CD4-positive, alpha-beta T cell treated with Interferon alpha-2 for 1 hour (primary cell): ENCODE measurements around the gene ADARB2.
"Not testable (repeated sequence)": the region's sequence is repeated elsewhere in the genome, so short reads cannot be mapped to it uniquely, and the experiment has no call there.

Experiments
- DNase-seq, 2 donors: peaks; one replicate each; pipeline ENCODE4 v3.0.0-alpha.2; 2020 to 2022

Gene ADARB2

DNA sequence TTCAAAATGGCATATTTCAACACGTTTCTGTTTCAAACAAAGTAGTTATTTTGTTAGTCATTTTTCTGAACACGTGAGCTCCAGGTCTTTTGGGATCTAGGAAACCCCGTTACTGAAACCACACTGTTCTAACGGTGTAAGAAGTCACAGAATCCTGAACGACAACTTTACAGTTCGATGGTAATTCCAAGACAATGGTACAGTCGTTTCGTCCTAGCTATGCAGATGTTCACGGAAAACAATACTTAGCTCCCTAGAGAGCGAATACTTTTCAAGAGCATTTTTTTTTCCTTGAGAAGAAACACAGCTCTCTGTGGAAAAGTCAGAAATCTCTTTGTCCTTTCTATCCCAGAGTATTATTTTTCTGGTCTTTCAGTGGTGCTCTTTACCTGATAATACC is 254.1 kb downstream of the ADARB2 start:
- no peak for DNase-seq

DNA sequence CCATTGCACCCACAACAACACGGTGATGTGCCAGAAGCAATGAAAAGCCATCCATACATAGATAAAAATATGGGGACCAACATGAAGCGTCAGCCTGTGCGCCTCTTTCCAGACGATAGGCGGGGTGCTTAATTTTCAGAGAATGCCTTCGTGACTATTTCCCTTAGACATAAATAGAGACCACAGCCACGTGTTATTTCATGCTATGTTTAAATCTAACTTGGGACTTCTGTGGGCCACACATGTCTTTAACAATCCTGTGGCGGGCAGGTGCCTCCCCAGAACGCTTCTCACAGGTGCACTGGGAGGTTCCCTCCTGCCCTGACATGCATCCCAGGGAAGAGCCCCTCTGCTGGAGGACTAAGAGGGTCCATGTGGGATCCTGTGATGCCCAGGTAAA is 259.7 kb downstream of the ADARB2 start:
- no peak for DNase-seq

DNA sequence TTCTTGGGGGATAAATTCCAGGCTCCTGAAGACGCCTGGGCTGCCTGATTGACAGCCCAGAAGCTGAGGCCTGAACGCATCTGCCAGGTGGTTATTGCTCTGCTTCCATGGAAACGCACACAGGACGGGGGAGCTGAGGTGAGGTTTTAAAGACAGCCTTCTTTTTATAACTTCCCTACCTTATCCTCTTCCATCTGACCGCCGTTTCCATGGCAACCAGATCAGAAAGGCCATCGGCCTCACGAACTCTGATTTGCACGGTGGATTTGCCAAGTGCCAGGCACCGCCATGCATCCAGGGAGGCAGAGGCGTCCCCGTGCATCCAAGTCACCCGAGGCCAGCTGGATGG is 260.9 kb downstream of the ADARB2 start:
- no peak for DNase-seq

DNA sequence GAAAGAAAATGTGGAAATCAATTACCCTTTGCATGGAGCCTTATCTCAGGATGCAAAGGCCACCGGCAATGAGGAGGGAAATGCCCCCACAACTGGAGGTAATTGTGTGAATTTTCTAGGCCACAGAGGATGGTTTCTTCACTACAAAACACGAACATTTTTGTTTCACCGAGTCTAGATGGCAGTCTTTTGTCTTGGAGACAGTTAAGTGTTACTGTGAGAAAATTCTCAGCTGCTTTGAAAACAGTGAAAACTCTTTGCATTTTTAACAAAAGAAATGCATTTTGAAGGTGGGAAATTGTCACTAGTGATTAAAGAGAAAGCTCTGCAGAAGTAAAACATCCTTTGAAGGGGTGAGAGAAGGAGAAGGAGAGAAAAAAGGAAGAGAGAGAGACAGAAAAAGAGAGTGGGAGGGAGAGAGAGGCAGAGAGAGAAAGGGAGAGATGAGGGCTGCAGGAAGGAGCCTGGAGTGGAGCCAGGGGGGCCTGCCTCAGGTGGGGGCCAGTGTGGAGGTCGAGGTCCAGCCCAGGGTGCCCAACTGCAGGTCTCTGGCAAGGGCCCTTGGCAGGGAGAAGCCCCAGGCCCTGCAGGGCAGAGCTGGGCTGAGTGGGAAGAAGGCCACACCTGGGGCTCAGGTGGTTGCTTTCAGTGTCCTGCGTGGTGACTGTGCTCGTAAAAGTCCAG is 261.4 kb downstream of the ADARB2 start:
- no peak for DNase-seq

DNA sequence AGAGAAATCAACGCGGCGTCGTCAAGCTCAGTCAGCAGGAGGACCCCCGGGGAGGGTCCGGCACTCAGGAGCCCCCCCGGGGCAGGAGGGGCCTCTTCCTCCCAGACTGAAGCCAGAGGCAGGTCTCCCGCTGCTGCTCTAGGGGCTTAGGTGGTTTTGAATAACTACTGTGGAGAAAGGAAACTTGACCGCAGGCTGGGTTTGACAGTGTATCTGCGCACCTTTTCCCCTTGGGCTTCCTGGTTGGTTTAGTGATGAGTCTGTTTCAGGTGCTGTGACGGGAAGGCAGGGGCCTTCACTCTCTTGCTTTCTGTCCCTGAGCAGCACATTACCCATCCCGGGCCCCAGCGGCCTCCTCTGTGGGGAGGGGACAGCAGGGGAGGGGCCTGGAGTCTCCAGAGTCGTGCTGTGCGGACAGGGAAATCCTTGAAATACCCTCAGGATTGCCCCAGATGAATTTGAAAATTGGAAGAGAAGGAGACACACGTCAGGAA is 262.2 kb downstream of the ADARB2 start:
- no peak for DNase-seq

DNA sequence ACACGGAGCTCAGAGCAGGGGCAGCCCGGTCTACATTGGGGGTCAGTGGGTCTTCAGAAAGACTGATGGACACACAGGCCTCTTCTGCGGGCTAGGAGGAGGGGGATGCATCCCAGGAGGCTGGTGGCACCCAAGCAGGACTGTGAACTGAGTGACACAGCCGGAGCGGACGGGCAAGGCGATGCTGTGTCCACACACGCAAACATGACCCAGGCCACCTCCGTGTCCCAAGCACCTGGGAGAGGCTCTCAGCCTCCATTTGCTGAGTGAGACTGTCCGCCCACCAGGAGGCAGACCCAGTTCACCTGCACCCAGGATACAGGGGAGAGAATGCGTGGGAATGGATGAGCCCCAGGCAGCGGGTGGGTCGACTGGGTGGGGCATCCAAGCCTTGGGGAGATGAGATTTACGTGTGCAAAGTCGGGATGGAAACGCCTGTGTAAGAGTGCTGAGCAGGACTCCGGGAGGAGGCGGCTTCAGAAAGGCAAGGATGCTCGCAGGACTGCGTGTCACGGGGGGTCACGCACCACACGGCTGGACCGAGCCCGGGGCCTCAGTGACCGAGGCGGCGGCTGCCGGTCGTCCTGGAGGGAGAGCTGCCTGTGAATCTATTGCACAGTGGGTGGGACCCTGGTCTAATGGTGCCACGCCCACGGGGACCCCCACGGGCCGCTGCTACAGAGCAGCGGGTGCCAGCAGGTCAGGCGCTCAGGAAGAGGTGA is 262.8 kb downstream of the ADARB2 start:
- DNase-seq = no peak

DNA sequence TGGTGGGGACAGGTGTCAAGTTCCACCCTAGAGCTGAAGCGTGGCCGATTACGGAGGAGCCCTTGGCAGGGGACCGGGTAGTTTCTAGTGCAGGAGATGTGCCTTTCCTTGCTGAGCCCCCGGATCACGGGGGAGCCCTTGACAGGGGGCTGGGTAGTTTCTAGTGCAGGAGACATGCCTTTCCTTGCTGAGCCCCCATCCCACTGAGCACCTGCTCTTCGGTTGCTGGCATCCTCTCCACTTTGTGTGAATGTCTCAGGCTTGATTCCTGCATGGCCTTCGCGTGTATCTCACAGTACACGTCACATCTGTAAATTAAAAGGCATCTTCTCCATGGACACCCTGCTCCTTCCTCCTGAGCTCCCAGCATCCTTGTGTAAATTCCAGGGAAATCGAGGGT is 263.5 kb downstream of the ADARB2 start:
- no peak for DNase-seq

DNA sequence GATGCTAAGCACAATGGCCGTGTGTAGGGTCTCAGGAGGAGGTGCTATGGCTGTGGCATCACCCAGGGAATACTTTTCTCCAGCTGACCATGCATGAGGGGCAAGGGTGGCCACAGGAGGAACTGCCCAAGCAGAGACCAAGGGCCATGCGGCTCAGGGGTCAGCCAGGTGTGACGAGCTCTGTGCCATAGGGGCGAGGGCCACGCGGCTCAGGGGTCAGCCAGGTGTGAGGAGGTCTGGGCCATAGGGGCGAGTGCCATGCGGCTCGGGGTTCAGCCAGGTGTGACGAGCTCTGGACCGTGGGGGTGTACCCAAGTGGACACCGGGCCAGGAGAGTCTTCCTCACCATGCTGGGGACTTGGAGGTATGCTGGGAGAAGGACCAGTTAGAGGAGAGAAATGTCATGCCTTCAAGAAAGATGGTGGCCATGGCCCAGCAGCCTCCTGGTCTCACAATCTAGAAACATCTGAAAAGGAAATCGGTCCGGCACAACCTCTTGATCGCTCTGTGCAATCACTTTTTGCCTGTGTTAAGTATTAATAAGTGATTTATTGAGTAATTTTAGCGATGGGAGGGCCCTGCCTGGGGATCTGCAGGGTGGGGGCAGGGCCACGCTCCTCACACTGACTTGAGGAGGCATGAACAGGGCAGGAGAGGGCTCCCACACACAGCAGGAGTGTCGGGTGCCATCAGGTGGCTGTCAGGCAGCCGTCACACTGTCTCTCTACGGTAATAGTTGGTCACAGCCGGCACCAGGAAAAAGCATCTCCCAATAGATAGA is 265.0 kb downstream of the ADARB2 start:
- DNase-seq = no peak

DNA sequence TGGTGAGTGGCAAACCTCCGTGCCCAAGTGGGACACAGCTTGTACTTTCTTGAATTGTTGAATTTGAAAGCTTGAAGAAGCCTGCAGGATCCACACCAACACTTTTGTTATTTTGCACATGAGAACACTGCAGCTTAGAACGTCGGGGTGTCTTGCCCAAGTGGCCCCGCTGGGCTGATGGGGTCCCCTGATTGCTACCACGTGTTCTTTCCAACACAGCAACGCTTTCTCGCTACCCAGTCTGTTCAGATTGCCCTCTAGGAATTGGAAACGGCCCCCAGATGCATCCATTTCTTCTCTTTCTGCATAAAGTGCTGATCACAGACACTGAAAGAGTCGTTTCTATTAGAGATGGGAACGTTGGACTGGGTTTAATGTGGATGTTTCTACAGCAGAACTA is 268.5 kb downstream of the ADARB2 start:
- DNase-seq = no peak

DNA sequence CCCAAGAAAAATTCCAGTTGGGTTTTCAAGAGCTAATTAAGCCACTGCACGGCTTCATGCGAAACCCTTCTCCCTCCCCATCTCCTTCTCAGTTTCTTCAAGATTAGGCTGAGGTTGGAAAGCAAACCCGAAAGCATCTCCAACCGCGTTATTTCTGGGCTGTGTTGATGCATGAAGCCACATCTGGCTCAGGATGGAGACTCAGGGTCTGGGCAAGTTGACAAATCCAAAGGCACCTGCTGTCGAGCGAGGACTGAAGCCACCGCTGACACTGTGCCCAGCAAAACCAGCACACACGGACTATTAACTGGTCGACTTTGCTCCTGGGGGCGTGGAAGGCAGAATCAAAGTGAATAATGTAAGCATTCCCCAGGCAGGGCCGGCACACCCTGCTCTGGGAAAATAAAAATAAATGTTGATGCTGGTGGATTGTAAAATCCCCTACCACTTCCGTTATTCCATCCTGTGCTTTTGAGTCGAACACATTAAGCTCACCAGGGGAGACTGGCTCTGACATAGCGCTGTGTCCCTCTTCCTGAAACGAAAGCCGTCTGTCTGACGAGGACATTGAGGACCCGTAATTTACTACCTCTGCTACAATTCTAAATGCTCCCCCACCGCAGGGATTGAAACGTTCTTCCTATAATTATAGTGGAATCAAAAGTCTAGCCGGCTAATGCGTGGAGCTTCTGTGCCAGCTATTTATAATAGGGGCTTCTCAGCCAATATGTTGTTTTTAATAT is 269.8 kb downstream of the ADARB2 start:
- no peak for DNase-seq

DNA sequence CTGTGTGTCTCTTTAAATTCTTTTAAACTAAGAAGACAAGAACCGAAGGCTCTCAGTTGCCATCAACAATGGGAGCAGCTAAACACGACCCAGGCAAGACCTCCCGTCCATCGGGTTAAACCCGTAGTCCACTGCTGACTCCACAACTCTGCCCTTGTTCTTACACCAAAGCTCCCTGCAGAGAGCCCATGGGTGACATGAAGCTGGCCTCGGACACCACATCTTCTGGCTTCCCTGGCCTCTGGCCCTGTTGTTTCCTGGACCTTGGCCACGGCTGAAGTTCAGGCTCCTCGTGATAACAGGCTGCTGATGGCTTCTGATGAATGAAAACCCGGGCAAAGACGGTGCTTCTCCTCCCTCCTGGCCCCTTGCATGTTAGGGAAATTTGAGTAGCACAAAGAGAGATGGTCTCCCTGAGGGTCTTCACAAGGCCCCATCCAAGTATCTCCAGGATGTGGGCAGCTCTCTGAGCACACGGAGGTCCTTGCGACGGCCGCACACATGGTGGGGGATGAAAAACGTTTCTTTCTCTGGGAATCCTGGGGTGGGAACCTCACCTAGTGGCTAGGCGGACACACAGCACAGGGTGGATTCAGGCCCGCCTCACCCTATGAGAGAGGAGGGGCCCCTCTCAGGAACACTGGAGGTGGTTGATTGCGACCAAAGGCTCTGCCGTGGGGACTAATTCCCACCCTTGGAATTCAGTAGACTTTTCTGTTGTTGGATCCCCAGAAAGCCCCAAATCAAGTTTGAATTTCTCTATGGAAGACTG is 271.1 kb downstream of the ADARB2 start:
- DNase-seq = no peak

DNA sequence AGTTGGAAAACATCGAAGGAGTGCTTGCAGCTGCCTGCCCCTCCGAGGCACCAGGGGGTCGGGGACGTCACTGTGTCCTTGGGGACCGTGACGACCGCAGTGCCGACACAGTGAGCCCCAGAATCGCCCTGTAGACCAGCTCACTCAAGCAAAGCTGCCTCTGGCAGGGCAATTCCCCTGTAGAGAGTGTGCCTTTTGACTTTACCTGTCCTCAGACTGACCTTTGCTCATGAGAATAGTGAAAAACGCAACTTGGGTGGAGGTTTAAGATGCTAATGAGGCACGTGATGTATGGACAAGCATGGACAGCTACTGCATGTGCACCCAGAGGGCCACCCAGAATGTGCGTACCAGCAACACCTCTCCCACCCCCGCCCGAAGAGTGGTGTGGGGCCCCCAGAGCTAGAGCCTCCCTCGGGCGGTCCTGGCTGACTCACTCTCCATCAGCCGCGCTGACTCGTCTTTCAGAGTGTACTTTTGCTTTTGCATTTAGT is 271.9 kb downstream of the ADARB2 start:
- DNase-seq = no peak

DNA sequence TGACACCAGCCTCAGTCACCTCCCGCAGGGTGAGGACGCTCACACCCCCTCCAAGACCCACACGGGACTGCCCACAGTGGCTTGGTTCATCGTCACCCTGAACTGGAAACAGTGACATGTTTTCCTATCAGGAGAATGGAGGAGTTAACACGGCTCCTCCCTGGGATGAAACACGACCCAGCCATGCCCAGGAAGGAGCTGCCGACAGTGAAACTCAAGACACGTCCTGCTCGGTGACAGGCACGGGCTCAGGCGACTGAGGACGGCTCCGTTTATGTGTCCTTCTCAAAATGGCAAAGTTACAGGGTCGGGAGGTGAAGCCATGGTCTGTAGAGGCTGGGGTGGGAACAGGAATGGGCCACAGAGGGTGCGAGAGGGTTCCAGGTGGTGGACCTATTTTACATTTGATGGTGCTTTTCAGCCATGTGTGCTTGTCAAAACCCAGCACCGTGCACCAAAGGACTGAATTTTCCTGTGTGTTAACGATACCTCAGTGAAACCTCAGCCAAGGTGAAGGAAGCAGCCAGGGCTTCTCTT is 272.4 kb downstream of the ADARB2 start:
- DNase-seq = no peak

DNA sequence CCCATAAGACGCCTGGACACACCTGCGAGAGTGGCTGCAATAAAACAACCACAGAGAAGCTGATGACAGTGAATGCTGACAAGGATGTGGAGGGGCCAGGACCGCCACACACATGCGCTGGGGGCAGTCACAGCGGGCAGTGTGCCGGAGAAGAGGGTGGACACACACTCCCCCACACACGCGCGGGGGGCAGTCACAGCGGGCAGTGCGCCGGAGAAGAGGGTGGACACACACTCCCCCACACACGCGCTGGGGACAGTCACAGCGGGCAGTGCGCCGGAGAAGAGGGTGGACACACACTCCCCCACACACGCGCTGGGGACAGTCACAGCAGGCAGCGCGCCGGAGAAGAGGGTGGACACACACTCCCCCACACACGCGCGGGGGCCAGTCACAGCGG is 273.4 kb downstream of the ADARB2 start:
- not testable (repeated sequence) for DNase-seq

DNA sequence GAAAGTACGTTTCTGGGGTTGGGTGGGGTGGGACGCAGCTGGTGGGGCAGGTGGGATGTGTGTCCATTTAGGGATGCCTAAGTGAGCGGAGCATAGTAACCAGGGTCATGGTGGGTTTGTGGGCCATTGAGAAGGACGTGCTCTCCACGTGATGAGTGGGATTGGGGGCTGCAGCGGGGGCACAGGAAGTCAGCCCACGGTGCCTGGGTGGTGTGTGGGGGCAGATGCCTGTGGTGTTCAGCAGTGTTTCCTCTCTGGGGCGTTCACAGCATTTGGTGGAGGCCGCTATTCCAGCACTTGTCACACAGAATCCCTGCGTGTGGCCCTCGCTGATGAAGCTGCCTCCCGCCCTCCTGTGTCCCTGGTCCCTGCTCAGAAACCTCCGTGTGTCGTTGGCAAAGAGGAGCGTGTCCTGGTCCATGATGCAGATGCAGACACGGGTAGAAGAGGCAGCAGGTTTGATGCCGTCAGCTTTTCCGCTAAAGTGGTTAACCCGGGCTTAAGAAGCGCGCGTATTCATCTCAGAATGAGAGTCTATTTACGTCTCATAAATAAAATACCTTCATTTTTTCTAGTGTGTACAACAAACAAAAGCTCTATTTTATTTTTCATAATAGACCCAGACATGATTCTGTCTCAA is 274.2 kb downstream of the ADARB2 start:
- no peak for DNase-seq

DNA sequence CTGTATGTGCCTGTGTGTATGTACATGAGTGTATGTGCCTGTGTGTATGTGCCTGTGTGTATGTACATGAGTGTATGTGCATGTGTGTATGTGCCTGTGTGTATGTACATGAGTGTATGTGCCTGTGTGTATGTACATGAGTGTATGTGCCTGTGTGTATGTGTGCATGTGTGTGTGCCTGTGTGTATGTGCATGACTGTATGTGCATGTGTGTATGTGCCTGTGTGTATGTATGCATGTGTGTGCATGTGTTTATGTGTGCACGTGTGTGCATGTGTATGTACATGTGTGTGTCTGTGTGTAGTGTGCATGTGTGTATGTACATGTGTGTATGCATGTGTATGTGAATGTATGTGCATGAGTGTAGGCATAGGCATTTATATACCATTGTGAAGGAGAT is 274.8 kb downstream of the ADARB2 start:
- DNase-seq = no peak

DNA sequence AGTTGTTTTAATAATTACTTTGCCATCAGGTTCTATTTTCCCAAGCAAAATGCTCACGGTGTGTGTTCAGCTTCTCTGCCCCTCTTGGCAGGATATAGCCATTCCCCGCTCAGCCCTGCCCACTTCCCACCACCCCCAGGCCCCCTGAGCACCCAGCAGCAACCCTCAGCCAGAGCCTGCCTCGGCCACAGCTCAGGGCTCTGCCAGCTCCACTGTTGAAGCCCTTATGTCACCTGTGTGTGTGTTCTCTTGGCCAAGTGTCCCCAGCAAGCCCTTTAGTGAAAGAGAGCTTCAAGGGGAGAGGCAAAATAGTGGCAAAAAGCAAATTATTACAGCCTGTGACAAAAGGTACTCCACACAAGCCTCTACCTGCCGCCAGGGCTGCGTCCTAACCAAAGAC is 275.3 kb downstream of the ADARB2 start:
- no peak for DNase-seq

DNA sequence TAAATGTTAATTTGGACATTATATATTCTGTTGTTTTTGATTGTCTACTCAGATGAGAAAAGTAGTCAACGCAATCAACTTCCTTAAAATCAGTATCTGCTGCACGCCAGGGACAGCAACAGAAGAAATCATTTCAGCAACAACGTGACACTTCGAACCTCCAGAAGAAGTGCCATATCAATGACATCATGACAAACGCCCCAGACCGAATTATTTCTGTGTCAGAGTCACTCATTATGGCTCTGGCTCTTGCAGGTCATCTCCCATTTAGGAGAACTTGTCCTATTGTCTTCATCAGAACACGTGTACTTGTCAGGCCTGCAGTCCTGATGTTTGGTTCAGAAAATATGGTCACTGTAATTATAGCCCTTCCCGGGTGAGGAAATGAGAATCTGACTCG is 276.3 kb downstream of the ADARB2 start:
- no peak for DNase-seq

DNA sequence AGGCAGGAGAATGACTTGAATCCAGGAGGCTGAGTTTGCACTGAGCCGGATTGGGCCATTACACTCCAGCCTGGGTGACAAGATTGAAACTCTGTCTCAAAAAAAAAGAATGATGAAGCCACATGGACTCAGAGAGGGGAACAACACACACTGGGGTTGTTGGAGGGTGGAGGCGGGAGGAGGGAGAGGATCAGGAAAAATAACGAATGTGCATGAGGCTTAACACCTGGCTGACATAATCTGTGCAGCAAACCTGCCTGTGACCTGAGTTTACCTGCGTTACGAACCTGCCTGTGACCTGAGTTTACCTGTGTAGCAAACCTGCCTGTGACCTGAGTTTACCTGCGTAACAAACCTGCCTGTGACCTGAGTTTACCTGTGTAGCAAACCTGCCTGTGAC is 277.7 kb downstream of the ADARB2 start:
- not testable (repeated sequence) for DNase-seq

DNA sequence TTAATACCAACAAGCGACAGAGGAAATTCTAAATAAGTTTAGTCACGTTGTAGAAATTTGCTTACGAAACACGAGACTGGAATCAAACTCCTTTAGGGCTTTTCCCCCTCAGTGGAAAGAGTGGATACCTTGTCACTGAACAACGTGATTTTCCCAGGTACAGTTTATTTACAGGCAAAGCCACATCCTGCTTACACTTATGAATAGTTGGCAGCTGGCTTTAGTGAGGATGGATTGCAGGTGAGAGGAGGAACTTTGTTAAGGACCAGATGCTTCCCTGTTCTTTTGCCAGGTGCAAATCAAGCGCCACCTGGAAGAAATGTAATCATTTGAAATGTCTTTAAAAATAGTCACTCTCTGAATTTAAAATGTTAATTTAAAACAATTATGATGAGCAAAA is 282.4 kb downstream of the ADARB2 start:
- no peak for DNase-seq

DNA sequence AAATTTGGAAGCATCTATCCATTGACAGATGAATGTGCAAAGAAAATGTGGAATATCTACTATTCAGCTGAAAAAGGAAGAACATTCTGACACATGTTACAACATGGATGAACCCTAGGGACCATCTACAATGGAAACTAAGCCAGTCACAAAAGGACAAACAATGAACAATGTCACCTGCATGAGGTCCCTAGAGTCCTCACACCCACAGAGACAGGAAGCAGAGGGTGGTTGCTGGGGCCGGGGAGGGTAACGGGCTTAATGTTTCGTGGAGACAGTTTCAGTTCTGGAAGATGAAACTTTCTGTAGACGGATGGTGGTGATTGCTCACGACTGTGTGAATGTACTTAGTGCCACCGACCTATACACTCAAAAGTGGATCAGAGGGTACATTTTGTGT is 282.9 kb downstream of the ADARB2 start:
- peak in 1 of 2 donors; percentile 58 for DNase-seq
